Measurements from ENCODE around the gene CUEDC1. TPM values are rescaled to one million over a fixed set of nuclear protein-coding genes. Genes with fewer than 3 reads are reported as not detected.

The CUEDC1 gene
- total and polyA plus RNA-seq, 2 of the 13 experiments (the other 11 are each of a cell fraction or from before 2014, with no cell fraction given), result 7.4 to 12.9 TPM

GRCh38 chr17:57987581-57988300, 32.5 kb upstream of the CUEDC1 start, which contains the start of gene VEZF1 (continued):
- TF ChIP-seq REST (IDR thresholded peaks at IDR 0.05; ENCODE audit: borderline replicate concordance in 1 of 2, low read depth in 1 of 2, low read length in 2 of 2), result no peak
- no peak for TF ChIP-seq WIZ (CRISPR knock-in tag; IDR thresholded peaks at IDR 0.05)
- no peak for TF ChIP-seq TOE1 (CRISPR knock-in tag; IDR thresholded peaks at IDR 0.05)
- no peak for TF ChIP-seq ZNF800 (CRISPR knock-in tag; IDR thresholded peaks at IDR 0.05)
- TF ChIP-seq ONECUT2 (CRISPR knock-in tag; IDR thresholded peaks at IDR 0.05), result peak; percentile 51; the same call in 1 of the 2 replicates
- no peak for TF ChIP-seq ZNF589 (CRISPR knock-in tag; conservative IDR thresholded peaks at IDR 0.05)
- no peak for TF ChIP-seq ZNF180 (CRISPR knock-in tag; IDR thresholded peaks at IDR 0.05; ENCODE audit: borderline replicate concordance, low read depth)
- TF ChIP-seq BORCS8-MEF2B (CRISPR knock-in tag; IDR thresholded peaks at IDR 0.05), result peak; percentile 29; the same call in 1 of the 2 replicates
- peak; percentile 92; the same call in 1 of the 2 replicates for TF ChIP-seq ZNF446 (CRISPR knock-in tag; IDR thresholded peaks at IDR 0.05)
- peak; percentile 85; the same call in 1 of the 2 replicates for TF ChIP-seq BCL3 (CRISPR knock-in tag; IDR thresholded peaks at IDR 0.05)
- 0 out of 2 replicates have a peak, but pooled peaks have one; percentile 30 for TF ChIP-seq TP53 (CRISPR knock-in tag; conservative IDR thresholded peaks at IDR 0.05)
- TF ChIP-seq AKAP8 (CRISPR knock-in tag; IDR thresholded peaks at IDR 0.05), result no peak
- peak; percentile 22; the same call in 1 of the 2 replicates for TF ChIP-seq NFYB (CRISPR knock-in tag; IDR thresholded peaks at IDR 0.05)
- TF ChIP-seq E2F1 (CRISPR knock-in tag; IDR thresholded peaks at IDR 0.05), result peak; percentile 42; the same call in 1 of the 2 replicates
- TF ChIP-seq TBX2 (CRISPR knock-in tag; IDR thresholded peaks at IDR 0.05; ENCODE audit: borderline replicate concordance), result 0 out of 2 replicates have a peak, but pooled peaks have one; percentile 30
- TF ChIP-seq MAFG (CRISPR knock-in tag; IDR thresholded peaks at IDR 0.05), result no peak
- peak; percentile 63 for TF ChIP-seq IKZF4 (CRISPR knock-in tag; IDR thresholded peaks at IDR 0.05; ENCODE audit: borderline replicate concordance, low read depth, not compliant biosample characterization)
- TF ChIP-seq ZBTB7B (CRISPR knock-in tag; IDR thresholded peaks at IDR 0.05), result no peak; the same call in 1 of the 2 replicates
- TF ChIP-seq HMG20A (CRISPR knock-in tag; IDR thresholded peaks at IDR 0.05; ENCODE audit: borderline replicate concordance), result no peak
- TF ChIP-seq AHR (CRISPR knock-in tag; IDR thresholded peaks at IDR 0.05), result peak; percentile 83; the same call in 1 of the 2 replicates

Data from HepG2 (cell line).